HEK293 (cell line): ENCODE measurements around the gene DDRGK1.
A peak's percentile ranks its signal among the peaks of the same experiment; 100 is the strongest.

ENCODE experiments used
- EGR2 ChIP-seq: fragments of 450-650 bp; formaldehyde crosslinking; IDR thresholded peaks from 2 replicates; pipeline ENCODE4 v1.5.1; 2016; ENCODE audit warnings: low read depth, missing biosample characterization, missing genetic modification characterization
- FEZF1 ChIP-seq: fragments of 450-650 bp; formaldehyde crosslinking; IDR thresholded peaks from 2 replicates; pipeline ENCODE4 v1.5.1; 2016; ENCODE audit warnings: missing biosample characterization, missing genetic modification characterization
- GLIS2 ChIP-seq: fragments of 450-650 bp; formaldehyde crosslinking; IDR thresholded peaks from 2 replicates; pipeline ENCODE4 v1.5.1; 2016; ENCODE audit warnings: missing biosample characterization, missing genetic modification characterization
- HOXA7 ChIP-seq: sonication (generic); formaldehyde crosslinking; IDR thresholded peaks from 2 replicates; pipeline ENCODE4 v1.8.1; 2022; ENCODE audit warnings: missing genetic modification reagents, borderline replicate concordance
- HOXD13 ChIP-seq: sonication (generic); formaldehyde crosslinking; IDR thresholded peaks from 2 replicates; pipeline ENCODE4 v1.8.0; 2022; ENCODE audit warnings: missing genetic modification reagents, borderline replicate concordance
- MZF1 ChIP-seq: fragments of 450-650 bp; formaldehyde crosslinking; IDR thresholded peaks from 2 replicates; pipeline ENCODE4 v1.5.1; 2017; ENCODE audit warnings: missing biosample characterization, missing genetic modification characterization, borderline replicate concordance
- RBAK ChIP-seq: fragments of 450-650 bp; formaldehyde crosslinking; IDR thresholded peaks from 2 replicates; pipeline ENCODE4 v1.5.1; 2016; ENCODE audit warnings: missing biosample characterization, missing genetic modification characterization
- REPIN1 ChIP-seq: fragments of 450-650 bp; formaldehyde crosslinking; IDR thresholded peaks from 2 replicates; pipeline ENCODE4 v1.5.1; 2017; ENCODE audit warnings: missing biosample characterization, missing genetic modification characterization, low read depth
- SCRT2 ChIP-seq: fragments of 450-650 bp; formaldehyde crosslinking; IDR thresholded peaks from 2 replicates; pipeline ENCODE4 v1.5.1; 2016; ENCODE audit warnings: missing biosample characterization, missing genetic modification characterization
- SP2 ChIP-seq: fragments of 450-650 bp; formaldehyde crosslinking; IDR thresholded peaks from 2 replicates; pipeline ENCODE4 v1.5.1; 2016; ENCODE audit warnings: missing biosample characterization, missing genetic modification characterization
- WT1 ChIP-seq: fragments of 450-650 bp; formaldehyde crosslinking; IDR thresholded peaks from 2 replicates; pipeline ENCODE4 v1.5.1; 2016; ENCODE audit warnings: missing biosample characterization, missing genetic modification characterization
- ZBTB1 ChIP-seq: fragments of 450-650 bp; formaldehyde crosslinking; IDR thresholded peaks from 2 replicates; pipeline ENCODE4 v1.5.1; 2016; ENCODE audit warnings: missing biosample characterization, missing genetic modification characterization
- ZBTB7A ChIP-seq: fragments of 450-650 bp; formaldehyde crosslinking; IDR thresholded peaks from 2 replicates; pipeline ENCODE4 v1.5.1; 2016; ENCODE audit warnings: low read depth, missing biosample characterization, missing genetic modification characterization
- ZNF133 ChIP-seq: fragments of 450-650 bp; formaldehyde crosslinking; IDR thresholded peaks from 2 replicates; pipeline ENCODE4 v1.5.1; 2016; ENCODE audit warnings: missing biosample characterization, missing genetic modification characterization
- ZNF146 ChIP-seq: fragments of 450-650 bp; formaldehyde crosslinking; IDR thresholded peaks from 2 replicates; pipeline ENCODE4 v1.5.1; 2016; ENCODE audit warnings: missing biosample characterization, missing genetic modification characterization
- ZNF157 ChIP-seq: fragments of 450-650 bp; formaldehyde crosslinking; IDR thresholded peaks from 2 replicates; pipeline ENCODE4 v1.5.1; 2016; ENCODE audit warnings: missing biosample characterization, missing genetic modification characterization
- ZNF169 ChIP-seq: fragments of 450-650 bp; formaldehyde crosslinking; IDR thresholded peaks from 2 replicates; pipeline ENCODE4 v1.5.1; 2016; ENCODE audit warnings: missing biosample characterization, missing genetic modification characterization
- ZNF23 ChIP-seq: fragments of 450-650 bp; formaldehyde crosslinking; IDR thresholded peaks from 2 replicates; pipeline ENCODE4 v1.5.1; 2016; ENCODE audit warnings: missing biosample characterization, missing genetic modification characterization, borderline replicate concordance
- ZNF239 ChIP-seq: fragments of 450-650 bp; formaldehyde crosslinking; IDR thresholded peaks from 2 replicates; pipeline ENCODE4 v1.5.1; 2016; ENCODE audit warnings: missing biosample characterization, missing genetic modification characterization
- ZNF24 ChIP-seq: fragments of 450-650 bp; formaldehyde crosslinking; IDR thresholded peaks from 2 replicates; pipeline ENCODE4 v1.5.1; 2016; ENCODE audit warnings: missing biosample characterization, missing genetic modification characterization
- ZNF292 ChIP-seq: fragments of 450-650 bp; formaldehyde crosslinking; IDR thresholded peaks from 2 replicates; pipeline ENCODE4 v1.5.1; 2016; ENCODE audit warnings: low read depth, missing biosample characterization, missing genetic modification characterization, borderline replicate concordance
- ZNF341 ChIP-seq: fragments of 450-650 bp; formaldehyde crosslinking; IDR thresholded peaks from 2 replicates; pipeline ENCODE4; 2016; ENCODE audit warnings: low read depth, missing biosample characterization, missing genetic modification characterization
- ZNF37A ChIP-seq: fragments of 450-650 bp; IDR thresholded peaks from 2 replicates; pipeline ENCODE4 v1.5.1; 2018; ENCODE audit warnings: missing biosample characterization, missing genetic modification characterization
- ZNF433 ChIP-seq: fragments of 450-650 bp; formaldehyde crosslinking; IDR thresholded peaks from 2 replicates; pipeline ENCODE4 v1.5.1; 2016; ENCODE audit warnings: missing biosample characterization, missing genetic modification characterization, low read depth
- ZNF530 ChIP-seq: fragments of 450-650 bp; formaldehyde crosslinking; IDR thresholded peaks from 2 replicates; pipeline ENCODE4 v1.5.1; 2016; ENCODE audit warnings: low read depth, missing biosample characterization, missing genetic modification characterization
- ZNF548 ChIP-seq: fragments of 450-650 bp; formaldehyde crosslinking; IDR thresholded peaks from 2 replicates; pipeline ENCODE4 v1.5.1; 2016; ENCODE audit warnings: missing biosample characterization, missing genetic modification characterization
- ZNF555 ChIP-seq: fragments of 450-650 bp; formaldehyde crosslinking; conservative IDR thresholded peaks from 2 replicates; pipeline ENCODE4 v1.5.1; 2017; ENCODE audit warnings: missing biosample characterization, mild to moderate bottlenecking, missing genetic modification characterization, inconsistent platforms
- ZNF621 ChIP-seq: fragments of 450-650 bp; formaldehyde crosslinking; IDR thresholded peaks from 2 replicates; pipeline ENCODE4 v1.5.1; 2017; ENCODE audit warnings: missing biosample characterization, missing genetic modification characterization
- ZNF629 ChIP-seq: fragments of 450-650 bp; formaldehyde crosslinking; IDR thresholded peaks from 2 replicates; pipeline ENCODE4 v1.5.1; 2017; ENCODE audit warnings: missing biosample characterization, missing genetic modification characterization
- ZNF660 ChIP-seq: fragments of 450-650 bp; IDR thresholded peaks from 2 replicates; pipeline ENCODE4 v1.5.1; 2018; ENCODE audit warnings: missing biosample characterization, mild to moderate bottlenecking, missing genetic modification characterization
- ZNF776 ChIP-seq: fragments of 450-650 bp; formaldehyde crosslinking; IDR thresholded peaks from 2 replicates; pipeline ENCODE4 v1.5.0; 2017; ENCODE audit warnings: missing biosample characterization, missing genetic modification characterization, borderline replicate concordance
- ZNF791 ChIP-seq: fragments of 450-650 bp; formaldehyde crosslinking; IDR thresholded peaks from 2 replicates; pipeline ENCODE4 v1.5.1; 2016; ENCODE audit warnings: missing biosample characterization, missing genetic modification characterization
- ZNF830 ChIP-seq: fragments of 450-650 bp; IDR thresholded peaks from 2 replicates; pipeline ENCODE4 v1.5.0; 2018; ENCODE audit warnings: missing biosample characterization, missing genetic modification characterization, low read depth, mild to moderate bottlenecking, moderate library complexity
- ZSCAN23 ChIP-seq: fragments of 450-650 bp; formaldehyde crosslinking; IDR thresholded peaks from 2 replicates; pipeline ENCODE4 v1.5.1; 2016; ENCODE audit warnings: missing biosample characterization, missing genetic modification characterization
- TF ChIP-seq, protein P1 (sequence below): fragments of 450-650 bp; formaldehyde crosslinking; IDR thresholded peaks from 2 replicates; pipeline ENCODE4 v1.5.1; 2016; ENCODE audit warnings: missing biosample characterization, missing genetic modification characterization, borderline replicate concordance
- TF ChIP-seq, protein P2 (sequence below): fragments of 450-650 bp; formaldehyde crosslinking; IDR thresholded peaks from 2 replicates; pipeline ENCODE4 v1.5.1; 2016; ENCODE audit warnings: missing biosample characterization, missing genetic modification characterization

DDRGK1 gene

DNA sequence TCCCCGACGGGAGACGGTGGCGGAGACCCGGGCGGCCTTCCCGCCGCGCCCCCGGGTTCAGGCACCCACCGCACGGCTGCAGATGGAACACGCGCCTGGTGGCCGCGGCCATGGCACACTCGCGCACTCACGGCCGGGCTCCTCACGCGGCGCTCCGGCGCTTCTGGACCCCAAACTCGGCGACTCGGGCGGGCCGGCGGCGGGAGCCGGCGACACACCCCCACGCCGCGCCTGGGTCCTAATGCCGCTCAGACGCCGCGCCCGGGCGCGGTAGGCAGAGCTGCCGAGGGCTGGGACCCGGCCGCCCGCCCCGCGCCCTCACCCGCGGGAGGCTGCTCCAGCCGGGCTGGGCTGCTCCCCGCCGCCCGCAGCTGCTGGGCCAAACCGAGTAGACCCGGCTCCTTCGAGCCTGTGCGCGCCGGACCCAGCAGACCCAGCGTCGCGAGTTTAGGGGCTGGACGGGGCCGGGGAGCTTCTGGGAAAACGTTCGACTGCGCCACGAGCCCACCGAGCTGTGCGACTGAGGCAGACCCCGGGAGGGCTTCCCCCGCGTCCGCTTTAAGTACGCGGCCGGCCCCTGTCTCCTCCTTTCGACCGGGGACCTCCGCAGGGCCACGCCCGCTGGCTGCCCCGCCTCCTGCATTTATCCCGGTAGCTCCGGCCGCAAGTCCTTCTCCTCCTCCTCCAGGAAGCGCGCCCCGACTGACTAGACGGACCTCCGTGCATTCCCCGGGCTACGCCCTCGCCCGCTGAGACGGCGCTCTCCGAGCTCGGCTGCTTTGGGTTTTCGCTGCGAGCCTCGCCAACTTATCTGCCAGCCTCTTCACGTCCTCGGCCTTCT lies 34.8 kb upstream of the DDRGK1 start, which contains the start of gene SLC4A11 (continued):
- TF ChIP-seq ZNF548 (tag by site-specific recombination) = no peak
- no peak for TF ChIP-seq SCRT2 (tag by site-specific recombination)
- TF ChIP-seq WT1 = no peak
- TF ChIP-seq ZNF24 = peak; percentile 57; the same call in 1 of the 2 replicates
- TF ChIP-seq ZNF292 (tag by site-specific recombination) = no peak
- TF ChIP-seq ZNF133 (tag by site-specific recombination) = no peak
- TF ChIP-seq ZNF555 = no peak
- TF ChIP-seq ZNF146 (tag by site-specific recombination) = no peak
- no peak for TF ChIP-seq FEZF1 (tag by site-specific recombination)
- TF ChIP-seq ZNF37A (tag by site-specific recombination) = peak; percentile 31; the same call in 1 of the 2 replicates
- peak; percentile 65 for TF ChIP-seq SP2
- no peak for TF ChIP-seq ZNF621
- TF ChIP-seq ZNF776 (tag by site-specific recombination) = no peak
- TF ChIP-seq ZNF23 (tag by site-specific recombination) = no peak
- TF ChIP-seq HOXA7 (CRISPR knock-in tag) = no peak
- no peak for TF ChIP-seq ZNF433
- TF ChIP-seq, protein P1, sequence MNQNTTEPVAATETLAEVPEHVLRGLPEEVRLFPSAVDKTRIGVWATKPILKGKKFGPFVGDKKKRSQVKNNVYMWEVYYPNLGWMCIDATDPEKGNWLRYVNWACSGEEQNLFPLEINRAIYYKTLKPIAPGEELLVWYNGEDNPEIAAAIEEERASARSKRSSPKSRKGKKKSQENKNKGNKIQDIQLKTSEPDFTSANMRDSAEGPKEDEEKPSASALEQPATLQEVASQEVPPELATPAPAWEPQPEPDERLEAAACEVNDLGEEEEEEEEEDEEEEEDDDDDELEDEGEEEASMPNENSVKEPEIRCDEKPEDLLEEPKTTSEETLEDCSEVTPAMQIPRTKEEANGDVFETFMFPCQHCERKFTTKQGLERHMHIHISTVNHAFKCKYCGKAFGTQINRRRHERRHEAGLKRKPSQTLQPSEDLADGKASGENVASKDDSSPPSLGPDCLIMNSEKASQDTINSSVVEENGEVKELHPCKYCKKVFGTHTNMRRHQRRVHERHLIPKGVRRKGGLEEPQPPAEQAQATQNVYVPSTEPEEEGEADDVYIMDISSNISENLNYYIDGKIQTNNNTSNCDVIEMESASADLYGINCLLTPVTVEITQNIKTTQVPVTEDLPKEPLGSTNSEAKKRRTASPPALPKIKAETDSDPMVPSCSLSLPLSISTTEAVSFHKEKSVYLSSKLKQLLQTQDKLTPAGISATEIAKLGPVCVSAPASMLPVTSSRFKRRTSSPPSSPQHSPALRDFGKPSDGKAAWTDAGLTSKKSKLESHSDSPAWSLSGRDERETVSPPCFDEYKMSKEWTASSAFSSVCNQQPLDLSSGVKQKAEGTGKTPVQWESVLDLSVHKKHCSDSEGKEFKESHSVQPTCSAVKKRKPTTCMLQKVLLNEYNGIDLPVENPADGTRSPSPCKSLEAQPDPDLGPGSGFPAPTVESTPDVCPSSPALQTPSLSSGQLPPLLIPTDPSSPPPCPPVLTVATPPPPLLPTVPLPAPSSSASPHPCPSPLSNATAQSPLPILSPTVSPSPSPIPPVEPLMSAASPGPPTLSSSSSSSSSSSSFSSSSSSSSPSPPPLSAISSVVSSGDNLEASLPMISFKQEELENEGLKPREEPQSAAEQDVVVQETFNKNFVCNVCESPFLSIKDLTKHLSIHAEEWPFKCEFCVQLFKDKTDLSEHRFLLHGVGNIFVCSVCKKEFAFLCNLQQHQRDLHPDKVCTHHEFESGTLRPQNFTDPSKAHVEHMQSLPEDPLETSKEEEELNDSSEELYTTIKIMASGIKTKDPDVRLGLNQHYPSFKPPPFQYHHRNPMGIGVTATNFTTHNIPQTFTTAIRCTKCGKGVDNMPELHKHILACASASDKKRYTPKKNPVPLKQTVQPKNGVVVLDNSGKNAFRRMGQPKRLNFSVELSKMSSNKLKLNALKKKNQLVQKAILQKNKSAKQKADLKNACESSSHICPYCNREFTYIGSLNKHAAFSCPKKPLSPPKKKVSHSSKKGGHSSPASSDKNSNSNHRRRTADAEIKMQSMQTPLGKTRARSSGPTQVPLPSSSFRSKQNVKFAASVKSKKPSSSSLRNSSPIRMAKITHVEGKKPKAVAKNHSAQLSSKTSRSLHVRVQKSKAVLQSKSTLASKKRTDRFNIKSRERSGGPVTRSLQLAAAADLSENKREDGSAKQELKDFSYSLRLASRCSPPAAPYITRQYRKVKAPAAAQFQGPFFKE (tag by site-specific recombination) = no peak
- TF ChIP-seq, protein P2, sequence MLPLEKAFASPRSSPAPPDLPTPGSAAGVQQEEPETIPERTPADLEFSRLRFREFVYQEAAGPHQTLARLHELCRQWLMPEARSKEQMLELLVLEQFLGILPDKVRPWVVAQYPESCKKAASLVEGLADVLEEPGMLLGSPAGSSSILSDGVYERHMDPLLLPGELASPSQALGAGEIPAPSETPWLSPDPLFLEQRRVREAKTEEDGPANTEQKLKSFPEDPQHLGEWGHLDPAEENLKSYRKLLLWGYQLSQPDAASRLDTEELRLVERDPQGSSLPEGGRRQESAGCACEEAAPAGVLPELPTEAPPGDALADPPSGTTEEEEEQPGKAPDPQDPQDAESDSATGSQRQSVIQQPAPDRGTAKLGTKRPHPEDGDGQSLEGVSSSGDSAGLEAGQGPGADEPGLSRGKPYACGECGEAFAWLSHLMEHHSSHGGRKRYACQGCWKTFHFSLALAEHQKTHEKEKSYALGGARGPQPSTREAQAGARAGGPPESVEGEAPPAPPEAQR (tag by site-specific recombination) = no peak
- TF ChIP-seq ZNF341 (tag by site-specific recombination) = peak; percentile 78
- TF ChIP-seq HOXD13 (CRISPR knock-in tag) = no peak
- TF ChIP-seq ZBTB7A (tag by site-specific recombination) = no peak
- TF ChIP-seq ZNF169 (tag by site-specific recombination) = no peak
- no peak for TF ChIP-seq ZNF791 (tag by site-specific recombination)
- no peak for TF ChIP-seq ZSCAN23
- no peak for TF ChIP-seq ZNF530 (tag by site-specific recombination)
- no peak for TF ChIP-seq ZNF157 (tag by site-specific recombination)
- no peak for TF ChIP-seq ZNF830 (tag by site-specific recombination)
- TF ChIP-seq ZNF239 (tag by site-specific recombination) = no peak
- no peak for TF ChIP-seq ZBTB1
- no peak for TF ChIP-seq REPIN1 (tag by site-specific recombination)
- TF ChIP-seq RBAK (tag by site-specific recombination) = no peak
- peak; percentile 80 for TF ChIP-seq GLIS2 (tag by site-specific recombination)
- no peak for TF ChIP-seq EGR2 (tag by site-specific recombination)
- TF ChIP-seq ZNF660 (tag by site-specific recombination) = no peak
- TF ChIP-seq ZNF629 (tag by site-specific recombination) = 0 out of 2 replicates have a peak, but pooled peaks have one; percentile 29
- TF ChIP-seq MZF1 (tag by site-specific recombination) = no peak
